ENCODE measurements around the gene PPP2R5E. TPM values are rescaled to one million over a fixed set of nuclear protein-coding genes. Genes with fewer than 3 reads are reported as not detected.

The PPP2R5E gene
- polyA plus RNA-seq, 3 donors = 8.9 to 26.3 (median 15.1) TPM

GRCh38 chr14:63448841-63449240 is 94.3 kb downstream of the PPP2R5E start:
- Histone ChIP-seq H4K20me1 (ENCODE audit: insufficient read depth, low read length) (peaks cover 61% of the 10 kb centered on the region), H3K9ac (ENCODE audit: insufficient read depth, low read length, poor library complexity, severe bottlenecking) (no peak overlapping the region), H3K27me3 (ENCODE audit: control insufficient read depth in 2 of 2, insufficient read depth in 2 of 2, low read length in 2 of 2) (no peaks in the 10 kb centered on the region), H3K36me3 (replicated peaks in 1 of 2; ENCODE audit: control insufficient read depth in 1 of 2, insufficient read depth in 2 of 2, low read length in 2 of 2) (peaks cover 15 to 44% of the 10 kb centered on the region in 2 donors), H3K4me3 (replicated peaks in 1 of 3; ENCODE audit: low read depth in 2 of 3, low read length in 3 of 3) (no peak overlapping the region), H2AFZ (ENCODE audit: insufficient read depth, low read depth, low read length, poor library complexity, severe bottlenecking) (no peak overlapping the region), H3K4me1 (ENCODE audit: control insufficient read depth in 1 of 2, insufficient read depth in 2 of 2, low read length in 2 of 2) (no peaks in the 10 kb centered on the region), H3K4me2 (replicated peaks; ENCODE audit: extremely low read depth, low read length, poor library complexity, severe bottlenecking) (no peak overlapping the region), H3K9me3 (replicated peaks in 1 of 2; ENCODE audit: control insufficient read depth in 1 of 2, insufficient read depth in 1 of 2, low read length in 2 of 2) (no peaks in the 10 kb centered on the region), H3K27ac (ENCODE audit: low read depth in 1 of 2, low read length in 2 of 2) (no peak overlapping the region), H3K79me2 (ENCODE audit: insufficient read depth, low read length) (peaks cover 35% of the 10 kb centered on the region)
- no peak overlapping the region for H3K27ac Mint-ChIP-seq
- H3K27me3 Mint-ChIP-seq (ENCODE audit: low read depth in 3 of 3) = peaks cover 0 to 3% (median 0%) of the 10 kb centered on the region in 3 donors
- intact Hi-C loops (cut with micrococcal nuclease) = no loop called here
- no peak overlapping the region for H3K4me3 Mint-ChIP-seq
- H3K4me1 Mint-ChIP-seq = no peaks in the 10 kb centered on the region
- 60% methylated on average over 1 of the region's 3 CpGs for WGBS (ENCODE audit: insufficient coverage)
- no peaks in the 10 kb centered on the region for H3K9me3 Mint-ChIP-seq
- DNase-seq = no peak
- H3K36me3 Mint-ChIP-seq = peaks cover 25 to 36% of the 10 kb centered on the region in 2 donors
- no peak for TF ChIP-seq CTCF (IDR thresholded peaks at IDR 0.05)

- DNase-seq = no peak
- Histone ChIP-seq H3K27ac (ENCODE audit: low read depth in 1 of 2, low read length in 2 of 2) (no peak overlapping the region), H3K79me2 (ENCODE audit: insufficient read depth, low read length) (peaks cover 12% of the 10 kb centered on the region), H2AFZ (ENCODE audit: insufficient read depth, low read depth, low read length, poor library complexity, severe bottlenecking) (no peak overlapping the region), H4K20me1 (ENCODE audit: insufficient read depth, low read length) (peaks cover 50% of the 10 kb centered on the region), H3K4me3 (replicated peaks in 1 of 3; ENCODE audit: low read depth in 2 of 3, low read length in 3 of 3) (no peak overlapping the region), H3K4me1 (ENCODE audit: control insufficient read depth in 1 of 2, insufficient read depth in 2 of 2, low read length in 2 of 2) (no peaks in the 10 kb centered on the region), H3K4me2 (replicated peaks; ENCODE audit: extremely low read depth, low read length, poor library complexity, severe bottlenecking) (no peak overlapping the region), H3K9me3 (replicated peaks in 1 of 2; ENCODE audit: control insufficient read depth in 1 of 2, insufficient read depth in 1 of 2, low read length in 2 of 2) (no peaks in the 10 kb centered on the region), H3K36me3 (replicated peaks in 1 of 2; ENCODE audit: control insufficient read depth in 1 of 2, insufficient read depth in 2 of 2, low read length in 2 of 2) (peaks cover 0 to 9% of the 10 kb centered on the region in 2 donors), H3K27me3 (ENCODE audit: control insufficient read depth in 2 of 2, insufficient read depth in 2 of 2, low read length in 2 of 2) (no peaks in the 10 kb centered on the region), H3K9ac (ENCODE audit: insufficient read depth, low read length, poor library complexity, severe bottlenecking) (no peak overlapping the region)
- Mint-ChIP-seq H3K9me3 (no peaks in the 10 kb centered on the region), H3K36me3 (peaks cover 8 to 9% of the 10 kb centered on the region in 2 donors), H3K4me1 (peaks cover 2% of the 10 kb centered on the region), H3K27me3 (ENCODE audit: low read depth in 3 of 3) (peaks cover 0 to 3% (median 0%) of the 10 kb centered on the region in 3 donors), H3K4me3 (no peak overlapping the region), H3K27ac (no peak overlapping the region)
- intact Hi-C loops (cut with micrococcal nuclease) = no loop called here
- no CpG with 5 or more reads among the region's 1 CpG for WGBS (ENCODE audit: insufficient coverage)
- no peak for TF ChIP-seq CTCF (IDR thresholded peaks at IDR 0.05)
Observed at GRCh38 chr14:63444588-63444987, 98.6 kb downstream of the PPP2R5E start.
